ENCODE measurements around the gene DEAF1. TPM values are rescaled to one million over a fixed set of nuclear protein-coding genes. Genes with fewer than 3 reads are reported as not detected.
A peak's percentile ranks its signal among the peaks of the same experiment; 100 is the strongest.

DEAF1 gene
- total and polyA plus RNA-seq, 2 of the 13 experiments (the other 11 are each of a cell fraction or from before 2014, with no cell fraction given), result 22.3 to 29.6 TPM

DNA sequence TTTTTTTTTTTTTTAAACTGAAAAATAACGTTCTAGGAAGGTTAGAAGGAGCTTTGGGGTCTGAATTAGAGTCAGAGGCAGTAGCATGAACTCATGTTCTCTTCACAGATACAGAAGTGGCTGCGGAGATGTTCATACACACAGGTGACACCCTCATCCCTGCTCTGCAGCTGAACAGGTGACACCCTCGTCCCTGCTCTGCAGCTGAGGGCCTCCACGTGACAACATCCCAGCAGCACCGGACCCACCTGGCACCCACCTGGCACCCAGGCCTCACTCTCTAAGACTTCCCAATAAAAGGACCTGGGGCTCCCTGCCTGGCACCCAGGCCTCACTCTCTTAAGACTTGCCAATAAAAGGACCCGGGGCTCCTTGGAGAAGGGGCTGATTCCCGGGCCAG, 38.2 kb downstream of the DEAF1 start:
- peaks cover 16 to 32% of the 10 kb centered on the region in 2 experiments; a peak in 4 of 5 replicates for H3K36me3 ChIP-seq (replicated peaks in 1 of 2; ENCODE audit: control insufficient read depth in 1 of 2, insufficient read depth in 2 of 2, low read length in 2 of 2)

DNA sequence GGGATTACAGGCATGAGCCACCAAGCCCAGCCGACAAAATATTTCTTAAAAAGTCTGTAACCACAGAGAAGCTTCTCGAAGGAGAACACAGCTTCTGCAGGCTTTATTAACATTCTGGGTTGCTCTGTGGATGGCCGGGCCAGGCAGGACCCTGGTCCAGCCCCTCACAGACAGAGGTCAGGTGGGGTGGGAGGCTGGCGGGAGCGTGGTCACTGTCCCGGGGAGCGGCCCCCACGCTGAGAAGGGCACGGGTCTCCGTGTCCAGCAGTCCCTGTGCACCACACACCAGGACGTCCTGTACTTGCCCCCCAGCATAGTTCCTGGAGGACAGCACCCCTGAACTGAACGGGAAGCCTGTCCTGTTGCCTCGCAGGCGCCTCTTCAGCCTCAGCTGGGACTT, 38.6 kb downstream of the DEAF1 start:
- no TSS peak for BruUV-seq (replicated peaks)
- Histone ChIP-seq H3K27ac (ENCODE audit: extremely low read length, insufficient read depth, low read length) (peak overlapping the region; percentile 60), H3K79me2 (ENCODE audit: insufficient read depth, low read length) (no peaks in the 10 kb centered on the region), H4K20me1 (ENCODE audit: insufficient read depth, low read length) (peaks cover 13% of the 10 kb centered on the region; the same call in 1 of the 2 replicates), H3K4me2 (ENCODE audit: low read depth, low read length) (no peak overlapping the region), H3K4me1 (ENCODE audit: insufficient read depth, low read length) (peaks cover 47% of the 10 kb centered on the region), H3K4me3 (replicated peaks in 1 of 3; ENCODE audit: insufficient read depth in 1 of 3, low read depth in 2 of 3, low read length in 3 of 3) (no peak overlapping the region), H3K36me3 (replicated peaks in 1 of 2; ENCODE audit: control insufficient read depth in 1 of 2, insufficient read depth in 2 of 2, low read length in 2 of 2) (peaks cover 16 to 32% of the 10 kb centered on the region in 2 experiments; a peak in 4 of 5 replicates), H3K9me3 (ENCODE audit: low read length) (no peaks in the 10 kb centered on the region), H3K27me3 (ENCODE audit: control insufficient read depth in 1 of 2, insufficient read depth in 2 of 2, low read length in 2 of 2) (no peaks in the 10 kb centered on the region), H3K9ac (ENCODE audit: insufficient read depth, low read depth, low read length) (no peak overlapping the region), H2AFZ (ENCODE audit: low read length) (no peak overlapping the region)
- CTCF ChIA-PET (ENCODE audit: low intra/inter-chr PET ratio, low total read pairs), result no interaction called here
- ATAC-seq (no peak), DNase-seq (ENCODE audit: low spot score) (no peak), FAIRE-seq (no peak)
- TF ChIP-seq, protein P1, sequence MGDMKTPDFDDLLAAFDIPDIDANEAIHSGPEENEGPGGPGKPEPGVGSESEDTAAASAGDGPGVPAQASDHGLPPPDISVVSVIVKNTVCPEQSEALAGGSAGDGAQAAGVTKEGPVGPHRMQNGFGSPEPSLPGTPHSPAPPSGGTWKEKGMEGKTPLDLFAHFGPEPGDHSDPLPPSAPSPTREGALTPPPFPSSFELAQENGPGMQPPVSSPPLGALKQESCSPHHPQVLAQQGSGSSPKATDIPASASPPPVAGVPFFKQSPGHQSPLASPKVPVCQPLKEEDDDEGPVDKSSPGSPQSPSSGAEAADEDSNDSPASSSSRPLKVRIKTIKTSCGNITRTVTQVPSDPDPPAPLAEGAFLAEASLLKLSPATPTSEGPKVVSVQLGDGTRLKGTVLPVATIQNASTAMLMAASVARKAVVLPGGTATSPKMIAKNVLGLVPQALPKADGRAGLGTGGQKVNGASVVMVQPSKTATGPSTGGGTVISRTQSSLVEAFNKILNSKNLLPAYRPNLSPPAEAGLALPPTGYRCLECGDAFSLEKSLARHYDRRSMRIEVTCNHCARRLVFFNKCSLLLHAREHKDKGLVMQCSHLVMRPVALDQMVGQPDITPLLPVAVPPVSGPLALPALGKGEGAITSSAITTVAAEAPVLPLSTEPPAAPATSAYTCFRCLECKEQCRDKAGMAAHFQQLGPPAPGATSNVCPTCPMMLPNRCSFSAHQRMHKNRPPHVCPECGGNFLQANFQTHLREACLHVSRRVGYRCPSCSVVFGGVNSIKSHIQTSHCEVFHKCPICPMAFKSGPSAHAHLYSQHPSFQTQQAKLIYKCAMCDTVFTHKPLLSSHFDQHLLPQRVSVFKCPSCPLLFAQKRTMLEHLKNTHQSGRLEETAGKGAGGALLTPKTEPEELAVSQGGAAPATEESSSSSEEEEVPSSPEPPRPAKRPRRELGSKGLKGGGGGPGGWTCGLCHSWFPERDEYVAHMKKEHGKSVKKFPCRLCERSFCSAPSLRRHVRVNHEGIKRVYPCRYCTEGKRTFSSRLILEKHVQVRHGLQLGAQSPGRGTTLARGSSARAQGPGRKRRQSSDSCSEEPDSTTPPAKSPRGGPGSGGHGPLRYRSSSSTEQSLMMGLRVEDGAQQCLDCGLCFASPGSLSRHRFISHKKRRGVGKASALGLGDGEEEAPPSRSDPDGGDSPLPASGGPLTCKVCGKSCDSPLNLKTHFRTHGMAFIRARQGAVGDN (CRISPR knock-in tag; IDR thresholded peaks at IDR 0.05), result peak; percentile 24; the same call in 1 of the 2 replicates
- TF ChIP-seq ZBTB38 (CRISPR knock-in tag; IDR thresholded peaks at IDR 0.05) (peak; percentile 32; the same call in 1 of the 2 replicates), AGO2 (optimal IDR thresholded peaks at IDR 0.05; ENCODE audit: low read depth, low read length) (peak; percentile 24), ATF7-NPFF (CRISPR knock-in tag; IDR thresholded peaks at IDR 0.05; ENCODE audit: low read depth) (no peak)
- TF ChIP-seq, protein P2, sequence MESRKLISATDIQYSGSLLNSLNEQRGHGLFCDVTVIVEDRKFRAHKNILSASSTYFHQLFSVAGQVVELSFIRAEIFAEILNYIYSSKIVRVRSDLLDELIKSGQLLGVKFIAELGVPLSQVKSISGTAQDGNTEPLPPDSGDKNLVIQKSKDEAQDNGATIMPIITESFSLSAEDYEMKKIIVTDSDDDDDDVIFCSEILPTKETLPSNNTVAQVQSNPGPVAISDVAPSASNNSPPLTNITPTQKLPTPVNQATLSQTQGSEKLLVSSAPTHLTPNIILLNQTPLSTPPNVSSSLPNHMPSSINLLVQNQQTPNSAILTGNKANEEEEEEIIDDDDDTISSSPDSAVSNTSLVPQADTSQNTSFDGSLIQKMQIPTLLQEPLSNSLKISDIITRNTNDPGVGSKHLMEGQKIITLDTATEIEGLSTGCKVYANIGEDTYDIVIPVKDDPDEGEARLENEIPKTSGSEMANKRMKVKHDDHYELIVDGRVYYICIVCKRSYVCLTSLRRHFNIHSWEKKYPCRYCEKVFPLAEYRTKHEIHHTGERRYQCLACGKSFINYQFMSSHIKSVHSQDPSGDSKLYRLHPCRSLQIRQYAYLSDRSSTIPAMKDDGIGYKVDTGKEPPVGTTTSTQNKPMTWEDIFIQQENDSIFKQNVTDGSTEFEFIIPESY (CRISPR knock-in tag; IDR thresholded peaks at IDR 0.05), result peak; percentile 68
- POLR2A ChIA-PET, result interaction anchor here (1.5 to 2.0 kb wide), 3 partner anchors 51 to 163 kb away, joined by 3 to 9 read pairs (median 5); partner anchors contain the start of genes PHRF1 and PNPLA2
- WGBS (ENCODE audit: low lambda C conversion rate), result 91% methylated on average over 8 of the region's 14 CpGs
- in situ Hi-C loops (cut with HindIII; ENCODE audit: extremely low pct_ligation_motif_present, low pct_unique_long_range_greater_than_20kb), result loop anchor here (5.0 kb wide), 1 partner anchor 71 kb away; no protein-coding TSS in a partner anchor
- intact Hi-C loops (cut with micrococcal nuclease; ENCODE audit: unreplicated experiment), result loop anchor here (10.0 kb wide), 1 partner anchor 48 kb away; the partner anchor contains the start of gene EPS8L2

More for the DNA sequence above, 38.2 kb downstream of the DEAF1 start:
- TF ChIP-seq ARHGAP35 (CRISPR knock-in tag; IDR thresholded peaks at IDR 0.05; ENCODE audit: borderline replicate concordance) (no peak), ZNF441 (CRISPR knock-in tag; IDR thresholded peaks at IDR 0.05; ENCODE audit: borderline replicate concordance) (no peak), ZNF563 (CRISPR knock-in tag; IDR thresholded peaks at IDR 0.05) (no peak), ETV5 (CRISPR knock-in tag; IDR thresholded peaks at IDR 0.05; ENCODE audit: borderline replicate concordance) (no peak), HNF4G (IDR thresholded peaks at IDR 0.05; ENCODE audit: borderline replicate concordance, low read depth, low read length) (no peak), HNF4G (CRISPR knock-in tag; IDR thresholded peaks at IDR 0.05; ENCODE audit: borderline replicate concordance, low read depth) (no peak)
- TF ChIP-seq, protein P3, sequence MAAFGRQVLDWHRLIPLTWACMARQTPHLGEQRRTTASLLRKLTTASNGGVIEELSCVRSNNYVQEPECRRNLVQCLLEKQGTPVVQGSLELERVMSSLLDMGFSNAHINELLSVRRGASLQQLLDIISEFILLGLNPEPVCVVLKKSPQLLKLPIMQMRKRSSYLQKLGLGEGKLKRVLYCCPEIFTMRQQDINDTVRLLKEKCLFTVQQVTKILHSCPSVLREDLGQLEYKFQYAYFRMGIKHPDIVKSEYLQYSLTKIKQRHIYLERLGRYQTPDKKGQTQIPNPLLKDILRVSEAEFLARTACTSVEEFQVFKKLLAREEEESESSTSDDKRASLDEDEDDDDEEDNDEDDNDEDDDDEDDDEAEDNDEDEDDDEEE (CRISPR knock-in tag; IDR thresholded peaks at IDR 0.05), result no peak
- Histone ChIP-seq H3K4me2 (ENCODE audit: low read depth, low read length) (no peak overlapping the region), H3K27ac (ENCODE audit: extremely low read length, insufficient read depth, low read length) (peak overlapping the region; percentile 60), H3K4me1 (ENCODE audit: insufficient read depth, low read length) (peaks cover 47% of the 10 kb centered on the region), H3K27me3 (ENCODE audit: control insufficient read depth in 1 of 2, insufficient read depth in 2 of 2, low read length in 2 of 2) (no peaks in the 10 kb centered on the region), H4K20me1 (ENCODE audit: insufficient read depth, low read length) (peaks cover 13% of the 10 kb centered on the region; the same call in 1 of the 2 replicates), H3K9ac (ENCODE audit: insufficient read depth, low read depth, low read length) (no peak overlapping the region), H3K4me3 (replicated peaks in 1 of 3; ENCODE audit: insufficient read depth in 1 of 3, low read depth in 2 of 3, low read length in 3 of 3) (no peak overlapping the region), H3K79me2 (ENCODE audit: insufficient read depth, low read length) (no peaks in the 10 kb centered on the region), H2AFZ (ENCODE audit: low read length) (no peak overlapping the region), H3K9me3 (ENCODE audit: low read length) (no peaks in the 10 kb centered on the region)
- DNase-seq (ENCODE audit: low spot score) (no peak), ATAC-seq (no peak), FAIRE-seq (no peak)
- intact Hi-C loops (cut with micrococcal nuclease; ENCODE audit: unreplicated experiment), result loop anchor here (10.0 kb wide), 1 partner anchor 48 kb away; the partner anchor contains the start of gene EPS8L2
- 84% methylated on average over 6 of the region's 7 CpGs for WGBS (ENCODE audit: low lambda C conversion rate)
- CTCF ChIA-PET (ENCODE audit: low intra/inter-chr PET ratio, low total read pairs), result no interaction called here
- no TSS peak for BruUV-seq (replicated peaks)
- in situ Hi-C loops (cut with HindIII; ENCODE audit: extremely low pct_ligation_motif_present, low pct_unique_long_range_greater_than_20kb), result loop anchor here (5.0 kb wide), 1 partner anchor 70 kb away; no protein-coding TSS in a partner anchor
- POLR2A ChIA-PET, result interaction anchor here (1.1 to 1.5 kb wide), 3 partner anchors 49 to 81 kb away, joined by 3 read pairs; partner anchors contain the start of genes EPS8L2 and PHRF1
